Endothelial cell of umbilical vein (primary cell): ENCODE results near the gene PLEKHF1. TPM values are rescaled to one million over a fixed set of nuclear protein-coding genes. Genes with fewer than 3 reads are reported as not detected.

ENCODE experiments used
- BruUV-seq: library from RNA; stranded (reverse); fragments of 400-500 nt; replicated peaks from 2 replicates; lab custom pipeline; 2021; lab: Mats Ljungman, UMichigan
- CTCF ChIA-PET: fragments of 300-600, 350-600 bp; sonication (Branson Sonifier 250); formaldehyde crosslinking; loops from one replicate; lab custom pipeline; 2021; ENCODE audit warnings: antibody characterized with exemption, inconsistent platforms; lab: Charles Lee
- POLR2A ChIA-PET: fragments of 300-600, 350-600 bp; sonication (Branson Sonifier 250); formaldehyde crosslinking; loops from one replicate; lab custom pipeline; 2021; ENCODE audit warnings: antibody characterized with exemption, inconsistent platforms; lab: Charles Lee
- DNase-seq: peaks from one replicate; pipeline ENCODE4 v3.0.0-alpha.2; 2011; ENCODE audit warnings: low read depth, low spot score
- FAIRE-seq: peaks from 2 replicates; lab custom pipeline; 2011; peaks lifted over from hg19 to GRCh38; lab: Jason Lieb, UNC
- H2AFZ ChIP-seq: 2 replicates; pipeline ENCODE4 v1.6.0; 2012; ENCODE audit warnings: low read depth, low read length, control low read depth, inconsistent platforms
- H3K27ac ChIP-seq: 2 replicates; pipeline ENCODE4 v1.5.1; 2011; ENCODE audit warnings: low read depth, mild to moderate bottlenecking, control low read depth, low read length, moderate library complexity; ENCODE audit not compliant: insufficient read depth
- H3K27me3 ChIP-seq, 2 experiments: 2 replicates each; pipeline versions ENCODE4 v1.6.0 to v1.6.1; 2011; ENCODE audit warnings: low read length in 2 of 2, mixed read lengths in 1 of 2; ENCODE audit not compliant: control insufficient read depth in 2 of 2, insufficient read depth in 2 of 2
- H3K36me3 ChIP-seq, 2 experiments: 2 replicates in 1 of 2; 3 replicates in 1 of 2; pipeline ENCODE4 v1.5.1; 2011; ENCODE audit warnings: low read length in 2 of 2, mild to moderate bottlenecking in 1 of 2, moderate library complexity in 1 of 2; ENCODE audit not compliant: control insufficient read depth in 2 of 2, insufficient read depth in 2 of 2; ENCODE audit errors: extremely low read depth in 1 of 2
- H3K4me1 ChIP-seq: 3 replicates; pipeline ENCODE4 v1.5.1; 2011; ENCODE audit warnings: mild to moderate bottlenecking, low read length; ENCODE audit not compliant: control insufficient read depth, insufficient read depth; ENCODE audit errors: extremely low read depth
- H3K4me2 ChIP-seq: 2 replicates; pipeline ENCODE4 v1.6.1; 2011; ENCODE audit warnings: low read length, control low read depth, mixed read lengths; ENCODE audit not compliant: insufficient read depth
- H3K4me3 ChIP-seq, 3 experiments: fragments of 200-600 bp in 1 of 3; sonication (generic), shearing (Covaris generic) in 1 of 3; replicated peaks in 1 of 3; 2 replicates each; pipeline ENCODE4 v1.5.1; 2011 to 2016; ENCODE audit warnings: control low read depth in 3 of 3, low read length in 3 of 3, mild to moderate bottlenecking in 2 of 3, inconsistent platforms in 1 of 3, low read depth in 1 of 3, moderate library complexity in 1 of 3; ENCODE audit not compliant: insufficient read depth in 1 of 3
- H3K79me2 ChIP-seq: 2 replicates; pipeline ENCODE4 v1.6.0; 2012; ENCODE audit warnings: low read length, inconsistent platforms; ENCODE audit not compliant: control insufficient read depth, insufficient read depth
- H3K9ac ChIP-seq: replicated peaks from 2 replicates; pipeline ENCODE3; 2011; ENCODE audit warnings: low read length, control low read depth; ENCODE audit not compliant: insufficient read depth; ENCODE audit errors: extremely low read depth
- H3K9me1 ChIP-seq: replicated peaks from 3 replicates; pipeline ENCODE4 v1.6.0; 2011; ENCODE audit warnings: mild to moderate bottlenecking, low read length; ENCODE audit not compliant: control insufficient read depth, insufficient read depth; ENCODE audit errors: extremely low read depth
- H3K9me3 ChIP-seq: replicated peaks from 2 replicates; pipeline ENCODE4 v1.5.1; 2012; ENCODE audit warnings: low read length, inconsistent platforms; ENCODE audit not compliant: control insufficient read depth, insufficient read depth
- H4K20me1 ChIP-seq: replicated peaks from 2 replicates; pipeline ENCODE3; 2011; ENCODE audit warnings: mild to moderate bottlenecking, low read length; ENCODE audit not compliant: control insufficient read depth, insufficient read depth; ENCODE audit errors: extremely low read depth
- CTCF ChIP-seq, 2 donors: IDR thresholded peaks; 1 replicate in 1 of 2; 2 replicates in 1 of 2; pipeline ENCODE4 v1.5.1; 2011; ENCODE audit warnings: low read length in 2 of 2, mild to moderate bottlenecking in 2 of 2, moderate library complexity in 2 of 2, control low read depth in 1 of 2, inconsistent platforms in 1 of 2, low read depth in 1 of 2; ENCODE audit not compliant: insufficient read depth in 1 of 2; ENCODE audit errors: extremely low read depth in 1 of 2
- EZH2 ChIP-seq: IDR thresholded peaks from 2 replicates; pipeline ENCODE4 v1.6.1; 2012; ENCODE audit warnings: borderline replicate concordance, low read depth, mild to moderate bottlenecking, moderate library complexity, low read length, inconsistent platforms; ENCODE audit not compliant: severe bottlenecking
- FOS ChIP-seq: IDR thresholded peaks from 2 replicates; pipeline ENCODE4 v1.6.1; 2011; ENCODE audit warnings: mild to moderate bottlenecking, low read length, moderate library complexity, borderline replicate concordance; ENCODE audit not compliant: insufficient read depth
- GATA2 ChIP-seq: IDR thresholded peaks from 2 replicates; pipeline ENCODE4 v1.7.0; 2011; ENCODE audit warnings: low read depth, mild to moderate bottlenecking, moderate library complexity, mixed read lengths, low read length; ENCODE audit not compliant: insufficient read length, insufficient read depth
- JUN ChIP-seq: IDR thresholded peaks from 2 replicates; pipeline ENCODE4 v1.6.1; 2011; ENCODE audit warnings: borderline replicate concordance, low read depth; ENCODE audit not compliant: insufficient read length, insufficient read depth
- MAX ChIP-seq: IDR thresholded peaks from 2 replicates; pipeline ENCODE4 v1.6.1; 2011; ENCODE audit not compliant: insufficient read depth, insufficient read length
- MYC ChIP-seq: IDR thresholded peaks from one replicate; pipeline ENCODE4 v1.6.1; 2011; ENCODE audit warnings: mild to moderate bottlenecking, low read depth, low read length
- POLR2A ChIP-seq: IDR thresholded peaks from 2 replicates; pipeline ENCODE4 v1.6.1; 2012; ENCODE audit warnings: low read depth, mild to moderate bottlenecking, control low read depth, low read length
- POLR2AphosphoS5 ChIP-seq: IDR thresholded peaks from 2 replicates; pipeline ENCODE4 v1.6.1; 2012; ENCODE audit warnings: low read depth, mild to moderate bottlenecking, control low read depth, low read length, moderate library complexity; ENCODE audit not compliant: insufficient read depth
- dilution Hi-C: fragments of 300-500 bp; cut with MboI; formaldehyde crosslinking; loops from one replicate; pipeline ENCODE4 v1.15.0; 2019; ENCODE audit warnings: low sequenced_read_pairs; ENCODE audit not compliant: extremely low pct_ligation_motif_present
- intact Hi-C: fragments of 100-400 bp; cut with micrococcal nuclease; formaldehyde crosslinking; loops from one replicate; pipeline ENCODE4 v1.10.0; 2022
- polyA plus RNA-seq, 4 experiments: library from polyadenylated mRNA; depleted of rRNA in 3 of 4; stranded (reverse) in 3 of 4; unstranded in 1 of 4; fragments of >200 nt; gene quantifications; 2 replicates each; pipeline versions ENCODE4 v1.2.1 to v1.2.3, GENCODE V29; 2011 to 2012; ENCODE audit warnings: missing spikeins in 1 of 4
- total RNA-seq: library from RNA; stranded (reverse); gene quantifications from 2 replicates; pipeline ENCODE4 v1.2.3, GENCODE V29; 2021

The PLEKHF1 gene
- total and polyA plus RNA-seq, 2 donors (not counting 3 experiments of a cell fraction or from before 2014, with no cell fraction given) = 5.5 TPM

GRCh38 chr19:29636553-29637360 lies 28.5 kb upstream of the PLEKHF1 start:
- Histone ChIP-seq H3K4me1 (no peaks in the 10 kb centered on the region), H3K27me3 (peaks cover 0 to 2% of the 10 kb centered on the region in 2 experiments), H3K4me2 (no peak overlapping the region), H3K36me3 (no peaks in the 10 kb centered on the region), H4K20me1 (no peaks in the 10 kb centered on the region), H3K27ac (no peak overlapping the region), H3K79me2 (no peaks in the 10 kb centered on the region), H2AFZ (no peak overlapping the region), H3K9me3 (no peaks in the 10 kb centered on the region), H3K9me1 (no peaks in the 10 kb centered on the region), H3K4me3 (no peak overlapping the region), H3K9ac (no peak overlapping the region)
- ChIA-PET CTCF (no interaction called here), POLR2A (no interaction called here)
- TF ChIP-seq JUN (no peak), FOS (no peak), MAX (no peak), POLR2A (no peak), GATA2 (no peak), POLR2AphosphoS5 (no peak), EZH2 (no peak), CTCF (IDR thresholded peaks at IDR 0.05; ENCODE audit: extremely low read depth in 1 of 2, insufficient read depth in 1 of 2, low read depth in 1 of 2, low read length in 2 of 2) (no peak), MYC (no peak)
- no peak for DNase-seq
- no peak for FAIRE-seq
- dilution Hi-C loops (no loop called here), intact Hi-C loops (no loop called here)
- no TSS peak for BruUV-seq
